ENCODE data around the gene LRRC75B.
"Not testable (repeated sequence)": the region's sequence is repeated elsewhere in the genome, so short reads cannot be mapped to it uniquely, and the experiment has no call there.

LRRC75B gene

GRCh38 chr22:24555165-24556039, 37.5 kb downstream of the LRRC75B start, which contains the start of gene SNRPD3:
SNRPD3 (plus strand) TSS chr22:24555999; CDS start chr22:24557675, 1,676 bp downstream.
- in situ Hi-C loops (cut with MboI; ENCODE audit: low sequenced_read_pairs) = no loop called here

DNA sequence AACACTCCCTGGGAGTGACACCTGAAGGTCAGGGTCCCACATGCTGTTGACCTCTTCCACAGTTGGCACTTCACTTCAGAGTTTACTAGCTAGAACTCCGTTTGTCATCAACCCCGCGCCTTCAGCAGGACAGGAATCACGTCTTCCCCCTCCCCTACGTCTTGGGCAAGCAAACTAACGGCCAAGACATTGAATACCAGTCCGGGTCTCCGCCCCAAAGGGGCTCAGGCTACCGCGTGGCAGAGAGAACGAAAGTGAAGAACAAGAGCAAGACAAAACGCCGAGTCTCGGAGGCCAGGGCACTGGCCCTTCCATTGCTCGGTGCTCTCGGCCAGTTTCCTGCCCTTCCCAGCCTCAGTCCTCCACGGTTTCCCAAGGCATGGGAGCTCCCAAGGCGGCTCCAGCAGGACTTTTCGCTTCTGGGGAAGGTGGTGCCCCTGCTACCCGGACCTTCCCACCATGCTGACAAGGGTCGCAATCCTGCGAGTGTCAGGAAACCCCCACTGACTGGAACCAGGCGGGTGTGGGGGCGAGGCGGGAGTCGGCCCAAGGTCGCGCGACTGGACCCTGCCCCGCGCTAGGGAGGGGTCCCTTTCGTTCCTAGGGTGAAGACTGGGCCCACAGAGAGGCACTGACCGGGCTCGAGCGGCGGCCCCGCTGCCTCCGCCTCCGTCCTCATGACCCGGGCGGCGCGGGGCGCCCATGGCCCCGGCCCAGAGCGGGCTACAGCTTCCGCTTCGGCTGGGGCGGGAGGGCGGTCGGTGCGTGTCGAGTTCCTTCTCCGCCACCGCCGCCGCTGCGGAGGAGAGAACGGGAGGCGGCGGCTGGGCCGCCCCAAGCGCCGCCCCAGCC, 38.3 kb downstream of the LRRC75B start, which contains the start of gene GUCD1:
GUCD1 (minus strand) TSS at position 826 of the 852 bp plus-strand sequence; CDS start at position 679, 147 bp downstream.
- in situ Hi-C loops (cut with MboI; ENCODE audit: low sequenced_read_pairs) = no loop called here

DNA sequence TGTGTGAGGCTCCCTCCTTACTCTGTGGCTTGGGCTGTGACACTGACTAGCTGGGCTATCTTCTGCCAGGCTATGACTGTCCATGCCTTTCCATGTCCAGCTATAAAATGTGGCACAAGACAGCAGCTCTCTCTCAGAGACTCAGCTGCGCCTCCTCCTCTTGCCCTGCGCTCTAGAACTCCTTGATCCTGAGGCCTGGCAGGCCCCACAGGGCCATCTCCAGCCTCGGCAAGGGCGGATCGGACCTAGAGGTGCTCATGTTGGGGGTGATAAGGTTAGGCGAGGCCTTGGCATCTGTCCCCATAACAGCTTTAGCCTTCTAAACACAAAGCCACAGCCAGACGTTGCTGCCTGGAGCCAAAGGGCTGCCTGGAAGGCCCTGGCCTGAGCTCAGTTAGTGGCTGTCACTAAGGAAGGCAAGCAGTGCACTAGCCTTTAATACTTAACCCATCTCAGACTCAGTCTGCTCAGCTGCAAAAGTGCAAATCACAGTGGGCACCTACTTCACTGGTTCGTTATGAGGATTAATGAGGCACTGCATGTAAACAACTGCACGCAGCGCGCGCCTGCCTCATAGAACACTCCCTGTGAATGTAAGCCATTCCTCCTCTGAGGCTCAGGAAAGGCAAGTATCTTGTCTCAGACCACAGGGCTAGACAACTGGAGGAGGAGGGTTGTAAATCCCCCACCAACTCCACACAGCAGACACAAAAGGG, 39.1 kb downstream of the LRRC75B start:
- in situ Hi-C loops (cut with MboI; ENCODE audit: low sequenced_read_pairs) = no loop called here

- in situ Hi-C loops (cut with MboI; ENCODE audit: low sequenced_read_pairs) = not testable (repeated sequence)
These were observed 40.2 kb downstream of the LRRC75B start for GRCh38 chr22:24552503-24553286.

- in situ Hi-C loops (cut with MboI; ENCODE audit: low sequenced_read_pairs) = no loop called here
These were observed 41.9 kb downstream of the LRRC75B start for GRCh38 chr22:24550902-24551435.

GRCh38 chr22:24550028-24550901, 42.6 kb downstream of the LRRC75B start:
- in situ Hi-C loops (cut with MboI; ENCODE audit: low sequenced_read_pairs) = no loop called here

DNA sequence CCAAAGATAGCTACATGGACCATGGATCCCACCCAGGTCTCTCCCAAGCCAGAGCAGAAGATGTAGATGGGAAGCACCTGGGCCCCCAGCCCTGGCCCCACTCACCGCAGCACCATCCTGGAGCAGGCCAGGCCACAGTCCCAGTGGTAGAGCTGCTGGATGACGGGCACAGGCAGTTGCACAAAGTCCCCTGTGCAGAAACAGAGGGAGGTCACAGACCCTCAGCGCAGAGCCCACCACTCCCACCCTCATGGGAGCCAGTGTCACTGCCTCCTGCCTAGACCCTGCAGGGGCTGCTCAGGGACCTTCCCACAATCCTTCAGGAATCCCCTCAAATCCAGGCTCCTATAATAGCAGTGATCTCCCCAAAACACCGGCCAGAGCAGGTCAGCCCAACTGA, 44.1 kb downstream of the LRRC75B start:
- in situ Hi-C loops (cut with MboI; ENCODE audit: low sequenced_read_pairs) = loop anchor here (25.0 kb wide), 1 partner anchor 537 kb away; the partner anchor contains the start of genes CABIN1 and GSTT4

DNA sequence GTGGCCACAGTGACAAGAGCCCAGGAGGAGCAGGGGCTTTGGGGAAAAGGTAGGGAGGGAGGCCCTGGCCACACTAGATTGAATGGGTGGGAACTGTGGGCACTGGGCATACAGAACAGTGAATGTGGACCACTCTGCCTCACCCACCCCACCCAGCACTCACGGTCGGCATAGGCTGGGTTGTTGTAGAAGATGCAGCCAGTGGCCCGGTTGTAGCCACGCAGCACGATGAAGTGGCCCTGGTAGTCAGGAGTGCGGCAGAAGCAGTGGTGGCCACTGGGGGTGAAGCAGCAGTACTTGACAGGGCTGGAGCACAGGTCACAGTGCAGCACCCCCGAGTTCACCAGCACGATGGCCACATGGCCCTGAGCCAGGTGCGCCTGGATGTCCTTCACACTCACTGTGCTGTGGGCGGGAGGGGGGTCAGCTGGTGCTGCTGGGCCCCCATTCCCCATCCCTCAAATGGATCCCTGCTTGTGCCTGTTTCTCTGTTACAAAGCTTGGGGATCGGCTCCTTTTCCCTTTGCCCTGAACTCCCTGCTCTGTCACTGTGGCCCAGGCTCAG, 49.1 kb downstream of the LRRC75B start:
- in situ Hi-C loops (cut with MboI; ENCODE audit: low sequenced_read_pairs) = loop anchor here (25.0 kb wide), 1 partner anchor 531 kb away; the partner anchor contains the start of genes CABIN1 and GSTT4

DNA sequence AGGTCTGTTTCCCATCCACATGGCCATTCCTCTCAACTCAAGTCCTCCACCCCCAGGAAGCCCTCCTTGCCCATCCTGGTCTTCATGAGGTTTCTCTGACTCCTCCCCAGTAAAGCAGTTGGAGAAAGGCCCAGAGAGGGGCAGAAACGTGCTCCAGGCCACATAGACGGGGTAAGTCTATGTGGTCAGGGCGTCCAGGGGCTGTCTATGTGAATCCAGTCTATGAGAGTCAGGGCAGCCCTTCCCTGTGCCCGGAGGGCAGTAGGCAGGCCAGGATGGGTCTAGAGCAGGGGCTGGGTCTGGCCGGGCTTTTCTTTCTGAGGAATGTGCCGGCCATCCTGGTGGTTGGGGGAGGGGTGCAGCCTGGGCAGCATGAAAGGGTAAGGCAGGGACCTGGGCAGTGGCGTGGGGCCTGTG, 49.7 kb downstream of the LRRC75B start:
- in situ Hi-C loops (cut with MboI; ENCODE audit: low sequenced_read_pairs) = loop anchor here (25.0 kb wide), 1 partner anchor 531 kb away; the partner anchor contains the start of genes CABIN1 and GSTT4

DNA sequence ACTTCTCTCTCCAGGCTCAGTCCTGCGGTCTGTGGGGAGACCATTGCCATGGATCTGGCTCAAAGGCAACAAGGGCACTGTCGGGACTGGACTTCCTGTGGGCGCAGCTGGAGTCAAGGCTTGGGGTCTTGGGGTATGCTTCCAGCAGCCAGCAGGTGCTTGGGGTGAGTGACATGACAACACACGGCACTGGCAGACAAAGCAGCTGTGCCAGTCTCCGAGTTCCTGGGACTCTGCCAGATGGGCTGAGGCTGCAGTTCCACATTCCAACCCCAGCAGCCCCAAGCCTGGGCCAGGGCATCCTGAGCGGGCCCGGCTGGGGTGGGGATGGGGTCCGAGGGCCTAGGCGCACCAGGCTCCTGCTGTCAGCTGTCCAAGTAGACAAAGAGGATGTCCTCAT, 50.2 kb downstream of the LRRC75B start:
- in situ Hi-C loops (cut with MboI; ENCODE audit: low sequenced_read_pairs) = loop anchor here (25.0 kb wide), 1 partner anchor 530 kb away; the partner anchor contains the start of genes CABIN1 and GSTT4

- in situ Hi-C loops (cut with MboI; ENCODE audit: low sequenced_read_pairs) = loop anchor here (25.0 kb wide), 1 partner anchor 530 kb away; the partner anchor contains the start of genes CABIN1 and GSTT4
These were observed 51.0 kb downstream of the LRRC75B start for GRCh38 chr22:24541681-24542515.

- in situ Hi-C loops (cut with MboI; ENCODE audit: low sequenced_read_pairs) = loop anchor here (25.0 kb wide), 1 partner anchor 528 kb away; the partner anchor contains the start of genes CABIN1 and GSTT4
These were observed 52.4 kb downstream of the LRRC75B start for GRCh38 chr22:24540470-24540869.

DNA sequence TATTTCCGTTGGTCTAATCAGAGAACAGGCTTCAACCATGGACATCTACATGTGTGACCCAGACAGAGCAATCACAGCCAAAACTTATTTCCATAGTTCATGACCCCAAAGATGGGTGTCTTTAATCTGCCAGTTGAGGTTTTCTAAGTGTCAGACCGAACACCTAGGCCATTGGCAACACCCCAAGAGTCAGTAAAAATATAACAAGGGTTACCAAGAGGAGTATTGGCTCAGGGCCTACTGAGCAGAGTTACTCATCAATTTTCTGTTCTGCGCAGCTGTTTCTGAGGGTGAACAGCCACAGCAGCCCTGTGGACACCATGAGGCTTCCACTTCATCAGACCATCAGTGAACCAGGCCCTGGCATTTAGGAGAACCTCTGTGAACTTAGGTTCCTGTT, 56.8 kb downstream of the LRRC75B start:
- in situ Hi-C loops (cut with MboI; ENCODE audit: low sequenced_read_pairs) = loop anchor here (10.0 to 25.0 kb wide), 2 partner anchors 211 to 524 kb away; partner anchors contain the start of genes CABIN1 and GSTT4

All from HL-60/S4 treated with retinoic acid at 250 ng/mL for 4 days and 3 days (cell line).